ENCODE data around the gene LAIR1. TPM values are rescaled to one million over a fixed set of nuclear protein-coding genes. Genes with fewer than 3 reads are reported as not detected.

Gene LAIR1
- polyA plus RNA-seq, 3 donors: 48.0 to 202 (median 73.8) TPM

DNA sequence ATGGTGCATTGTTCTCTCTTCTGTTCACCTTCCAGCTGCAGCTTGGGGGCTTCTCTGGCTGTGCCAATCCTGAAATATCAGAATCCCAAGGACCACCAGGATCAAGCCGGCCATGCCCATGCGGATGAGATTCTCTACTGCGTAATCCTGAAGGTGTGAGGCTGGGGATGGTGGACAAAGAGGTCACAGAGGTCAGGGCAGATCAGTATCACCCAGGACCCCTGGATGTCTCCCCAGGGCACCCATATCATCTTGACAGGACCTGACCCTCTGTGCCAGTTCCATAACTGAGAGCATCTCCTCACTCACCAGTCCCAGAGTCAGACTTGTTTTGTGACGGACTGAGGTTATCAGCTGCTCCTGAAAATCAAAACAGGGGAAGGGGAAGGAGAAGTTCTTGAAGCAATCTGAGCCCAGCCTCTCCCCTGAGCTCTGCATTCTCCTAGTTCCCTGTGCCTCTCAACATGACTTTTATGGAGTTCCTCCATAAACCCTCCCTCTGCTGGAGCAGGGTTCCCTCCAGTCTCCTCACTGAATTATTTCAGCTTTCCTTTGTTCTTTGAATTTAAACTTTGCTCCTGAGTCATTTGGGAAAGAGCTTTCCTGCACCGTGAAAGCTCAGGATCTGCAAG is 57.2 kb downstream of the LAIR1 start:
- Mint-ChIP-seq H3K4me1 (peaks cover 79% of the 10 kb centered on the region), H3K9me3 (peaks cover 0 to 11% (median 1%) of the 10 kb centered on the region in 7 donors), H3K27me3 (ENCODE audit: low read depth in 3 of 3) (peaks cover 1 to 9% (median 5%) of the 10 kb centered on the region in 3 donors), H3K27ac (peak overlapping the region in 1 of 7 donors; percentile 86), H3K4me3 (peak overlapping the region in 1 of 2 donors; percentile 8), H3K36me3 (peaks cover 50 to 60% of the 10 kb centered on the region in 2 donors)
- peaks cover 34% of the 10 kb centered on the region for H3K79me2 ChIP-seq (ENCODE audit: insufficient read depth, low read length)
- no peaks in the 10 kb centered on the region for H3K27me3 ChIP-seq (ENCODE audit: control insufficient read depth in 2 of 2, insufficient read depth in 2 of 2, low read length in 2 of 2)
- intact Hi-C loops (cut with micrococcal nuclease): no loop called here
- peaks cover 48% of the 10 kb centered on the region for H4K20me1 ChIP-seq (ENCODE audit: insufficient read depth, low read length)
- no peak overlapping the region for H3K9ac ChIP-seq (ENCODE audit: insufficient read depth, low read length, poor library complexity, severe bottlenecking)
- H3K27ac ChIP-seq (ENCODE audit: low read depth in 1 of 2, low read length in 2 of 2): no peak overlapping the region
- TF ChIP-seq, protein P1, sequence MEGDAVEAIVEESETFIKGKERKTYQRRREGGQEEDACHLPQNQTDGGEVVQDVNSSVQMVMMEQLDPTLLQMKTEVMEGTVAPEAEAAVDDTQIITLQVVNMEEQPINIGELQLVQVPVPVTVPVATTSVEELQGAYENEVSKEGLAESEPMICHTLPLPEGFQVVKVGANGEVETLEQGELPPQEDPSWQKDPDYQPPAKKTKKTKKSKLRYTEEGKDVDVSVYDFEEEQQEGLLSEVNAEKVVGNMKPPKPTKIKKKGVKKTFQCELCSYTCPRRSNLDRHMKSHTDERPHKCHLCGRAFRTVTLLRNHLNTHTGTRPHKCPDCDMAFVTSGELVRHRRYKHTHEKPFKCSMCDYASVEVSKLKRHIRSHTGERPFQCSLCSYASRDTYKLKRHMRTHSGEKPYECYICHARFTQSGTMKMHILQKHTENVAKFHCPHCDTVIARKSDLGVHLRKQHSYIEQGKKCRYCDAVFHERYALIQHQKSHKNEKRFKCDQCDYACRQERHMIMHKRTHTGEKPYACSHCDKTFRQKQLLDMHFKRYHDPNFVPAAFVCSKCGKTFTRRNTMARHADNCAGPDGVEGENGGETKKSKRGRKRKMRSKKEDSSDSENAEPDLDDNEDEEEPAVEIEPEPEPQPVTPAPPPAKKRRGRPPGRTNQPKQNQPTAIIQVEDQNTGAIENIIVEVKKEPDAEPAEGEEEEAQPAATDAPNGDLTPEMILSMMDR (IDR thresholded peaks at IDR 0.05): no peak
- no peak overlapping the region for H2AFZ ChIP-seq (ENCODE audit: insufficient read depth, low read depth, low read length, poor library complexity, severe bottlenecking)
- WGBS (ENCODE audit: insufficient coverage): 100% methylated on average over 3 of the region's 5 CpGs
- peak overlapping the region; percentile 2 for H3K4me2 ChIP-seq (replicated peaks; ENCODE audit: extremely low read depth, low read length, poor library complexity, severe bottlenecking)
- DNase-seq: no peak
- H3K4me3 ChIP-seq (replicated peaks in 1 of 3; ENCODE audit: low read depth in 2 of 3, low read length in 3 of 3): peak overlapping the region in 1 of 3 experiments; percentile 1
- H3K9me3 ChIP-seq (replicated peaks in 1 of 2; ENCODE audit: control insufficient read depth in 1 of 2, insufficient read depth in 1 of 2, low read length in 2 of 2): no peaks in the 10 kb centered on the region
- peaks cover 80 to 95% of the 10 kb centered on the region in 2 donors for H3K4me1 ChIP-seq (ENCODE audit: control insufficient read depth in 1 of 2, insufficient read depth in 2 of 2, low read length in 2 of 2)
- H3K36me3 ChIP-seq (replicated peaks in 1 of 2; ENCODE audit: control insufficient read depth in 1 of 2, insufficient read depth in 2 of 2, low read length in 2 of 2): peaks cover 40 to 55% of the 10 kb centered on the region in 2 donors

DNA sequence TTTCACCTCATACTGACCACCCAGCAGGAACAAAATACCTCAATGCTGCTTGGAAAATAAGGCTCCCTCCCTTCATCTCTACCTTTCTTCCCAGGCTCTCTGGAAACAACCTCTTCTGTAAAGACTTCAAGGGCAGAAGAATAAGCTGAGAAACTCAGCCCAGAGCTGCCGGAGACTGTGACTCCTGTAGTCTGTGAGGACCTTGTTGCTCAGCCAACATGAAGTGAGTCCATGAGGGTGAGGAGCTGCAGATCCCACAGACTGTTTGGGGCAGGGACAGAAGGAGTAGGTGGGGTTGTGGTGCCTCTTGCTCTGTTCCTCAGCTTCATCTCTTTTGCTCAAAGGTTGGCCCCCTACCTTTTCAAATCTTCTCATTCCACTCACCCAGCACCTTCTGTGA is 59.6 kb downstream of the LAIR1 start:
- intact Hi-C loops (cut with micrococcal nuclease): no loop called here
- H4K20me1 ChIP-seq (ENCODE audit: insufficient read depth, low read length): peaks cover 35% of the 10 kb centered on the region
- peaks cover 72 to 90% of the 10 kb centered on the region in 2 donors for H3K4me1 ChIP-seq (ENCODE audit: control insufficient read depth in 1 of 2, insufficient read depth in 2 of 2, low read length in 2 of 2)
- WGBS (ENCODE audit: insufficient coverage): no CpG with 5 or more reads among the region's 1 CpG
- H3K4me2 ChIP-seq (replicated peaks; ENCODE audit: extremely low read depth, low read length, poor library complexity, severe bottlenecking): peak overlapping the region; percentile 11
- H3K4me3 ChIP-seq (replicated peaks in 1 of 3; ENCODE audit: low read depth in 2 of 3, low read length in 3 of 3): no peak overlapping the region
- no peaks in the 10 kb centered on the region for H3K27me3 ChIP-seq (ENCODE audit: control insufficient read depth in 2 of 2, insufficient read depth in 2 of 2, low read length in 2 of 2)
- peaks cover 27 to 35% of the 10 kb centered on the region in 2 donors for H3K36me3 ChIP-seq (replicated peaks in 1 of 2; ENCODE audit: control insufficient read depth in 1 of 2, insufficient read depth in 2 of 2, low read length in 2 of 2)
- Mint-ChIP-seq H3K4me1 (peaks cover 75% of the 10 kb centered on the region), H3K4me3 (no peak overlapping the region), H3K27me3 (ENCODE audit: low read depth in 3 of 3) (peaks cover 1 to 15% (median 2%) of the 10 kb centered on the region in 3 donors), H3K36me3 (peaks cover 31 to 37% of the 10 kb centered on the region in 2 donors), H3K27ac (peak overlapping the region in 1 of 7 donors; percentile 56), H3K9me3 (peaks cover 0 to 14% (median 1%) of the 10 kb centered on the region in 7 donors)
- H3K9me3 ChIP-seq (replicated peaks in 1 of 2; ENCODE audit: control insufficient read depth in 1 of 2, insufficient read depth in 1 of 2, low read length in 2 of 2): no peaks in the 10 kb centered on the region
- no peak overlapping the region for H3K9ac ChIP-seq (ENCODE audit: insufficient read depth, low read length, poor library complexity, severe bottlenecking)
- H3K79me2 ChIP-seq (ENCODE audit: insufficient read depth, low read length): peaks cover 11% of the 10 kb centered on the region
- DNase-seq: no peak
- H3K27ac ChIP-seq (ENCODE audit: low read depth in 1 of 2, low read length in 2 of 2): no peak overlapping the region
- TF ChIP-seq, protein P1 (IDR thresholded peaks at IDR 0.05): no peak
- no peak overlapping the region for H2AFZ ChIP-seq (ENCODE audit: insufficient read depth, low read depth, low read length, poor library complexity, severe bottlenecking)
